Calu3 (cell line): Measurements from ENCODE around the gene RAC2. TPM values are rescaled to one million over a fixed set of nuclear protein-coding genes. Genes with fewer than 3 reads are reported as not detected.

Source experiments
- BruUV-seq: library from RNA; stranded (reverse); fragments of 400-500 nt; replicated peaks from 2 replicates; lab custom pipeline; 2021; lab: Mats Ljungman, UMichigan
- CTCF ChIA-PET: fragments of 300-600 bp; sonication (Branson Sonifier 250); formaldehyde crosslinking; loops from one replicate; lab custom pipeline; 2022; ENCODE audit warnings: antibody characterized with exemption; lab: Charles Lee
- DNase-seq: peaks from one replicate; pipeline ENCODE4 v3.0.0; 2022
- H3K27ac Mint-ChIP-seq: one replicate; pipeline ENCODE4 v1.8.0; 2022; ENCODE audit warnings: mixed read lengths; ENCODE audit not compliant: unreplicated experiment
- H3K27me3 Mint-ChIP-seq: one replicate; pipeline ENCODE4 v1.8.0; 2022; ENCODE audit warnings: mixed read lengths; ENCODE audit not compliant: unreplicated experiment
- H3K36me3 Mint-ChIP-seq: one replicate; pipeline ENCODE4 v1.8.0; 2022; ENCODE audit warnings: mild to moderate bottlenecking, moderate library complexity, mixed read lengths; ENCODE audit not compliant: insufficient read depth, unreplicated experiment
- H3K4me1 Mint-ChIP-seq: one replicate; pipeline ENCODE4 v1.8.0; 2022; ENCODE audit warnings: mild to moderate bottlenecking, low read depth, mixed read lengths; ENCODE audit not compliant: unreplicated experiment
- H3K4me3 Mint-ChIP-seq: one replicate; pipeline ENCODE4 v1.8.0; 2022; ENCODE audit warnings: mild to moderate bottlenecking, low read depth, moderate library complexity, mixed read lengths; ENCODE audit not compliant: unreplicated experiment
- H3K9me3 Mint-ChIP-seq: one replicate; pipeline ENCODE4 v1.8.0; 2022; ENCODE audit warnings: low read depth, mixed read lengths; ENCODE audit not compliant: unreplicated experiment
- intact Hi-C: fragments of 100-400 bp; cut with micrococcal nuclease; formaldehyde crosslinking; loops from one replicate; pipeline ENCODE4 v1.10.0; 2022; ENCODE audit not compliant: unreplicated experiment
- total RNA-seq: library from RNA; stranded (reverse); gene quantifications from 2 replicates; pipeline ENCODE4 v1.2.3, GENCODE V29; 2022
- TF ChIP-seq, protein P1 (sequence below): fragments of 200-600 bp; IDR thresholded peaks from one replicate; pipeline ENCODE4 v1.8.0; 2022; ENCODE audit warnings: antibody characterized with exemption; ENCODE audit not compliant: unreplicated experiment

RAC2 gene
- total RNA-seq, 1 experiment from 2014 or later: 21.0 TPM

DNA sequence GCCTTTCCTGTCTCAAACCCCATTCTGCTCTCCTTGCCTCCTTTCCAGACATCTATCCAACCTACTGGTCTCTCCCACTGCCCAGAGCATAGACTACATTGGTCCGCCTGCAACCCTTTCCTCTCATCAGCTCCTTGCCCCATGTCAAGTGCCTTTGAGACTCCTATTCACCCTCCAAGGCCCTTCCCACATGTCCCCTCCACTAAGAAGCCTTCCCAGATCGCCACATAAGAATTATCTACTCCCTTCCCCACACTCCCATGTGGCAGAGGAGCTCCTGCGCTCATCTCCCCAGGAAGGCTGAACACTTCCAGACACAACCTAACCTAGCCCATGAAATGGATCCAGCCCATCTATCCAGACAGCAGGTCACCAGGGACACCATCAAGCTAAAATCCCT, 66.3 kb downstream of the RAC2 start:
- CTCF ChIA-PET: interaction anchor here (1.8 kb wide), 1 partner anchor 20 kb away, joined by 7 read pairs; no protein-coding TSS in a partner anchor
- no TSS peak for BruUV-seq
- Mint-ChIP-seq H3K4me3 (no peak overlapping the region), H3K4me1 (peaks cover 28% of the 10 kb centered on the region), H3K27ac (no peak overlapping the region), H3K27me3 (peaks cover 47% of the 10 kb centered on the region), H3K9me3 (no peaks in the 10 kb centered on the region), H3K36me3 (peaks cover 17% of the 10 kb centered on the region)
- TF ChIP-seq, protein P1, sequence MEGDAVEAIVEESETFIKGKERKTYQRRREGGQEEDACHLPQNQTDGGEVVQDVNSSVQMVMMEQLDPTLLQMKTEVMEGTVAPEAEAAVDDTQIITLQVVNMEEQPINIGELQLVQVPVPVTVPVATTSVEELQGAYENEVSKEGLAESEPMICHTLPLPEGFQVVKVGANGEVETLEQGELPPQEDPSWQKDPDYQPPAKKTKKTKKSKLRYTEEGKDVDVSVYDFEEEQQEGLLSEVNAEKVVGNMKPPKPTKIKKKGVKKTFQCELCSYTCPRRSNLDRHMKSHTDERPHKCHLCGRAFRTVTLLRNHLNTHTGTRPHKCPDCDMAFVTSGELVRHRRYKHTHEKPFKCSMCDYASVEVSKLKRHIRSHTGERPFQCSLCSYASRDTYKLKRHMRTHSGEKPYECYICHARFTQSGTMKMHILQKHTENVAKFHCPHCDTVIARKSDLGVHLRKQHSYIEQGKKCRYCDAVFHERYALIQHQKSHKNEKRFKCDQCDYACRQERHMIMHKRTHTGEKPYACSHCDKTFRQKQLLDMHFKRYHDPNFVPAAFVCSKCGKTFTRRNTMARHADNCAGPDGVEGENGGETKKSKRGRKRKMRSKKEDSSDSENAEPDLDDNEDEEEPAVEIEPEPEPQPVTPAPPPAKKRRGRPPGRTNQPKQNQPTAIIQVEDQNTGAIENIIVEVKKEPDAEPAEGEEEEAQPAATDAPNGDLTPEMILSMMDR: no peak
- no peak for DNase-seq
- intact Hi-C loops: no loop called here

DNA sequence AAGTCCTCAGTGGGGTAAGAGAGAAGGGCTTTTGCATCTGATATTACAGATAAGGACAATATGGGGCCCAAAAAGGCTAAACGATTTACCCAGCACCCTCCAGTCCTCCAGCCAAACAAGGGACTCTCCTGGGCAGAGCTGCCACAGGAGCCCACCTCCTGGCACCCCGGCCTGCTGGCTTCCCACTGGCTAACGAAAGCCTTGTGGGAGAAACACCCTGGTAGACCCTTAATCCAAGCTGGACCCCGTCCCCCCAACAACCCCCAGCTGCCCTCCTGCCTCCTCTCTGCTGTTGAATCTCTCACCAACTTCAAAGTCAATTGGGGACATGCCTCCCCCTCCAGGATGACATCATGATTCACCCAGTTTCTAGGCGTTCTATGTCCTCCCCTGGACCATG, 66.8 kb downstream of the RAC2 start:
- no peak for DNase-seq
- intact Hi-C loops: no loop called here
- CTCF ChIA-PET: interaction anchor here (1.8 kb wide), 1 partner anchor 20 kb away, joined by 7 read pairs; no protein-coding TSS in a partner anchor

DNA sequence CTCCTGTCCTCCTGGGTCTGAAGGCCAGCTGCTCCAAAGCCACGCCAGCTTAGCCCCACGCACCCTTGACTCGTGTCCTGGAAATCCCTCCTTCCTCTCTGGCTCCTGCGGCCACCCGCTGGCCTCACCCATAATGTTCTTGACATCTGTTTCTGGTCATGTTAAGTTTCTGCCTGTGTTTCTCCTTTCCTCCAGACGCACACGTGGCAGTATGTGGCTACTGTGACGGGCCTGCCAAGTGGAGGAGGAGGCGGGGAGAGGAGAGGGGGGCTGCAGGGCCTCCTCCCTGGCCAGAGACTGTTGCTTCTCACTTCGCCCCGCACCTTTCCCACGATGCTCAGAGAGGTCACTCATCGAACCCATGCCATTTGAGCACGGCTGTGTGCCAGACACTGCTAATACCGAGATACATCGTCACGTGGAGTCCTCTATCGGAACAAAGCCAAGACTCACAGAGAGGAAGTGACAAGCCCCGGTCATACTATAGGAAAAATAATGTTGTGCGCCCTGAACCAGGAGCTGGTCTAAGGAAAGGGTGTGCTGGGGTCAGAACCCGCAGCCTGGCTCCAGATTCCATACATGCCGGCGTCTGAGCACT, 67.5 kb downstream of the RAC2 start:
- intact Hi-C loops: no loop called here
- Mint-ChIP-seq H3K27me3 (peaks cover 50% of the 10 kb centered on the region), H3K4me3 (no peak overlapping the region), H3K27ac (peak overlapping the region; percentile 40), H3K4me1 (peaks cover 28% of the 10 kb centered on the region), H3K9me3 (no peaks in the 10 kb centered on the region), H3K36me3 (peaks cover 17% of the 10 kb centered on the region)
- TF ChIP-seq, protein P1: no peak
- no TSS peak for BruUV-seq
- CTCF ChIA-PET: interaction anchor here (1.8 kb wide), 1 partner anchor 21 kb away, joined by 7 read pairs; no protein-coding TSS in a partner anchor
- DNase-seq: no peak

More for the DNA sequence above, 66.8 kb downstream of the RAC2 start:
- Mint-ChIP-seq H3K4me3 (no peak overlapping the region), H3K4me1 (peaks cover 28% of the 10 kb centered on the region), H3K9me3 (no peaks in the 10 kb centered on the region), H3K27ac (no peak overlapping the region), H3K36me3 (peaks cover 17% of the 10 kb centered on the region), H3K27me3 (peaks cover 47% of the 10 kb centered on the region)
- BruUV-seq: no TSS peak
- TF ChIP-seq, protein P1: no peak

DNA sequence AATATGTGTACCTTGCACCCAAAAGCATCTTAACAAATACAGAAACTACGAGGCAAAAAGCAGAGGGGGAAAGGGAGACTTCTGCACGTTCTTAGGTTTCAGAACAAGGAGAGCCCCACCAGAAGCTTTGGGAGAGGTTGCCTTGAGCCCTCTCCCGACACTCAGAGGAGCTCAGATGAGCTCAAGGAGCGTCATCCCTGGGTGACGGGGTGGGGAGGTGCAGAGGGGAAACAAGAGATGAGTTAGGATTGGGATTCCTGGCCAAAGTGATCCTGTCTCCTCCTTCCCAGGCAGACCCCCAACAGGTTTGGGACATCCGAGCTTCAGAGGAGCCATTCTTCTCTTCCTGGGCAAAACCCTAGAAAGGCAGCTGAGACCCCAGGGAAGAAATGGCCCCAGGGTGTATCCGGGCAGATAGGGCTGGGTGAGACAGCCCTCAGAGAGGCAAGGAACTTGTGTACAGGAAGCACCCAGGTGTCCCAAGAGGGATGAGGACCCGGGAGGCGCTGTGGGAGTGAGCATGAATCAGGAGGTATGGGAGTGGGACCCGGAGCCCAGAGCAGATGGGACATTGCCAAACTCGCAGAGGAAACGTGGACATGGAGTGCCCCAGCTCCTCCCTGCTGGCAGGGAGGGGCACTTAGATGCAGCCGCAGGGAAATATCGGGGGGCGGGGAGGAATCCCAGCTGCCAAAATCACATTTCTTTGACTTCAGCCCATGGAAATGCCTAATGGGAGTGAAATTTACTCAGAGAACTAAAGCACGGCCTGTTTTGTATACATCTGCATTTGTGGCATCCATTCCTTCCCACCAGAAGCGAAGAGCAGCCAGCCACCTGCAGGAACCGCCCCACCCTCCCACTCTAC, 68.4 kb downstream of the RAC2 start:
- BruUV-seq: no TSS peak
- H3K27me3 Mint-ChIP-seq: peaks cover 59% of the 10 kb centered on the region
- CTCF ChIA-PET: interaction anchor here (1.3 kb wide), 1 partner anchor 8 kb away, joined by 3 read pairs; no protein-coding TSS in a partner anchor
- intact Hi-C loops: no loop called here
- peaks cover 11% of the 10 kb centered on the region for H3K36me3 Mint-ChIP-seq
- H3K9me3 Mint-ChIP-seq: no peaks in the 10 kb centered on the region
- H3K4me1 Mint-ChIP-seq: peaks cover 28% of the 10 kb centered on the region
- no peak overlapping the region for H3K27ac Mint-ChIP-seq
- no peak for DNase-seq
- TF ChIP-seq, protein P1: no peak
- no peak overlapping the region for H3K4me3 Mint-ChIP-seq

Other genes starting within 250 kb of the RAC2 start
- gene TST, start 224.8 kb downstream of the RAC2 start, total RNA-seq: 52.2 and 64.7 TPM in 2 replicates
- 60.8 and 73.0 TPM in 2 replicates for gene MPST, start 224.5 kb downstream of the RAC2 start, total RNA-seq
- gene KCTD17, start 192.5 kb downstream of the RAC2 start, total RNA-seq: 19.6 and 19.8 TPM in 2 replicates
- not detected in 2 replicates for gene TMPRSS6, start 134.6 kb downstream of the RAC2 start, total RNA-seq
- gene IL2RB, start 94.4 kb downstream of the RAC2 start, total RNA-seq: not detected in 2 replicates
- 6.2 and 7.5 TPM in 2 replicates for gene C1QTNF6, start 56.0 kb downstream of the RAC2 start, total RNA-seq
- gene SSTR3, start 31.8 kb downstream of the RAC2 start, total RNA-seq: not detected in 2 replicates
- gene CYTH4, start 38.2 kb upstream of the RAC2 start, total RNA-seq: 0.38 and 0.59 TPM in 2 replicates
- 1.5 and 2.8 TPM in 2 replicates for gene ELFN2, start 183.2 kb upstream of the RAC2 start, total RNA-seq
- 19.0 and 22.1 TPM in 2 replicates for gene MFNG, start 242.1 kb upstream of the RAC2 start, total RNA-seq